Measurements from ENCODE around the gene POLD2.
"Not testable (repeated sequence)": the region's sequence is repeated elsewhere in the genome, so short reads cannot be mapped to it uniquely, and the experiment has no call there.

Gene POLD2

GRCh38 chr7:44123190-44124003 lies at the start of gene POLD2:
TSS of gene POLD2 (minus strand) at chr7:44123548. CDS start at chr7:44122053, 1,495 bp downstream.
- peak; percentile 96 to 99 (median 99) for DNase-seq

DNA sequence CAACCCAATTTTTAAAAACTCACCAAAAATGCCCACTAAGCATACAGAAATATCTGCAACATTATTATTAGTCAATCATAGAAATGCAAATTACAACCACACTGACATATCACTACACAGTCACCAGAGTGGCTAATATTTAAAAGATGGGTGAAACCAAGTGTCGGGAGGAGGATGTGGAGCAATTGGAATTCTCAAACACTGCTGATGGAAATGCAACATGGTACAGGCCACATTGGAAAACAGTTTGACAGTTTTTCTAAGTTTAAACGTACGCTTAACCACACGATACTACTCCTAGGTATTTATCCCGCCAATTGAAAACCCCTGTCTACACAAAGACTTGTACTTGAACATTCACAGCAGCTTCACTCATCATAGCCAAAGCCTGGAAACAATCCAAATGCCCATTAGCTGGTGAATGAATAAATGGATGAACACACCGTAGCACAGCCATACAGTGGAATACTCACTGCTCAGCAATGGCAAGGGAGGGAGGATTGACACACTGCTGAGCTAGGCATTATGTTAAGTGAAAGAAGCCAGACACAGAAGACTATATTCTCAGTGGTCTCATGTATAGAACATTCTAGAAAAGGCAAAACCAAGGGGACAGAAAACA lies 49.6 kb upstream of the POLD2 start:
- DNase-seq, result peak in 2 of 3 experiments; percentile 42 to 78

DNA sequence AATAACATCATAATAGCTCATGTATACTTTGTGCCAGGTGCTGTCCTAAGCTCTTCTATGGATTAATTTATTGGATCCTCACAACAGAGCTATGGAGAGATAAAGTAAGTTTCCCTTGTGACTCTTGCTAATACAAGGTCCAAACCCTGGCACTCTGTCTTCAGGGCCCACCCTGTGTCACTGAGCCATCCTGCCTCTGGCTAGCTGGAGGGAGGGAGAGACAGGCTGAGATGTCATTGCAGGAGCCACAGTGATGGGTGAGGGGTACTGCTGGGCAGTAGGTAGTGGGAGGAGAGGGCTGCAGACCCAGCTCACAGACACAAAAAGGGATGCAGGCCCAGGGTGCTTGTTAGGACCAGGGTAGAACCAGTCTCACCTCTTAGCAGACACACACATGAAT lies 49.0 kb upstream of the POLD2 start:
- no peak for DNase-seq

DNA sequence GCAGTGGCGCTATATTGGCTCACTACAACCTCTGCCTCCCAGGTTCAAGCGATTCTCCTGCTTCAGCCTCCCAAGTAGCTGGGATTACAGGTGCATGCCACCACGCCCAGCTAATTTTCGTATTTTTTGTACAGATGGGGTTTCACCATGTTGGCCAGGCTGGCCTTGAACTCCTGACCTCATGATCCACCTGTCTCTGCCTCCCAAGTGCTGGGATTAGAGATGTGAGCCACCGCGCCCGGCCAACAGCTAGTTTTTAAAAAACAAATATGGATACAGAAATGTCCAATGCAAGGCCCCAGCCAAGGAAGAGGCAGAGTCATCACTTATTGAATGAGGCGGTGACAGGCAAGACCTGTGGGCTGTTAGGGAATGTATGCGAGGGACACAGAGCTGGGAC lies 48.6 kb upstream of the POLD2 start:
- not testable (repeated sequence) for DNase-seq

- DNase-seq, result no peak
Measured at GRCh38 chr7:44167920-44168319, 44.6 kb upstream of the POLD2 start.

GRCh38 chr7:44163591-44163990 lies 40.2 kb upstream of the POLD2 start:
- peak in 1 of 3 experiments; percentile 29 for DNase-seq

- no peak for DNase-seq
Measured at GRCh38 chr7:44162785-44163395, 39.5 kb upstream of the POLD2 start.

DNA sequence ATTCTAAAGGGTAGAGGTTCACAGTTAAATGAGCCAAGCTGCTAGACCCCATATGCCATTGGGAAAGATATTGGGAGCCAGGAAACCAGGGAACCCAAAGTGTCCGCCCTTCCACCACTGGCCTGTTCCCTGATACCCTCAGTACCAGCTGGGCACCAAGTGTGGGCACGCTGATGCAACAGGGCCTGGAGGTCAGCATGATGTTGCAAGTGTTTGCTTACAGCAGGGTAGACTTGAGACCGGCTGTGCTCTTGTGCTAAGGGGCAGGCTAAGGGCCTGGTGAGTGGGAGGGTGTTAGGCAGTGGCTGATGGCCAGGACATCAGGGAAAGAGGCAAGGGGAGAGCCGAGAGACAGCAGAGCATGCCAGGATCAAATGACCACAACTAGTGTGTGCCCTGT lies 38.8 kb upstream of the POLD2 start:
- no peak for DNase-seq

GRCh38 chr7:44161371-44161770 lies 38.0 kb upstream of the POLD2 start:
- DNase-seq, result no peak

- DNase-seq, result no peak
Measured at GRCh38 chr7:44159824-44160630, 36.7 kb upstream of the POLD2 start.

DNA sequence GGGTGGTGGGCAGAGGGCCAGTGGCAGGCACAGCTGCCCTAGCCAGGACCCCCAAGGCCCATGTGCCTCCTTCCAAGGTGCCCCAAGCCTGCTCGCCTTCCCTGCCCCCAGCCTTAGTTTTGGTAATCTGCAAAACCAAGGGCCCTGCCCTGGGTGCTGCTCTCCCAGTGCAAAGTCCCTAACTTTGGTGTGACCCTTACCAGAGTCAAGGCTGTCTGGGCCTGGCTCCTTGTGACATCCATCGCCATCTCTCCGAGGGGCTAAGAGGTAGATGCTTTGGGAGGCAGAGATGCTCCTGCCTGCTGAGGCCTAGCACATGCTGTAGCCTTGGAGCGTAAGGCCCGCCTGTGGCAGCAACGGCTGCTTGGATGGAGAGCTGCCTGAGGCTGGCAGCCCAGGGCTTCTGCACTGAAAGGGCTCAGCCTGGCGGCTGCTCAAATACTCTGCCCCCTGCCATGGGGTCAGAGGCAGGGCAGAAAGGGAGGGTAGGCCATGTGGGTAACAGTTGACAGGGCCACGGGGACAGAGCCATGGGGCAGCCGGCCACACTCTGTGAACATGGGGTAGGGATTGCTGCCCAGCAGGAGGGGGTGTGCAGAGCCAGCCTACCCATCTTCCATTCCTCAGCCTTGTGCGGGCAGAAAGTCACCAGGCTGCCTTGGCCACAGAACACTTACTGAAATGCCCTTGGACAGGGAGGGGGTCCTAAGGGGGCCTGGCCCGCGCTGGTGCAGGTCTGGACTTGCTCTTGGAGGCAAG lies 35.7 kb upstream of the POLD2 start:
- no peak for DNase-seq

GRCh38 chr7:44158096-44158872 lies 34.9 kb upstream of the POLD2 start:
- no peak for DNase-seq

- peak in 2 of 3 experiments; percentile 14 to 54 for DNase-seq
Measured at GRCh38 chr7:44157116-44158080, 34.0 kb upstream of the POLD2 start.

- no peak for DNase-seq
Measured at GRCh38 chr7:44156453-44157010, 33.2 kb upstream of the POLD2 start.

- no peak for DNase-seq
Measured at GRCh38 chr7:44155191-44156185, 32.1 kb upstream of the POLD2 start.

DNA sequence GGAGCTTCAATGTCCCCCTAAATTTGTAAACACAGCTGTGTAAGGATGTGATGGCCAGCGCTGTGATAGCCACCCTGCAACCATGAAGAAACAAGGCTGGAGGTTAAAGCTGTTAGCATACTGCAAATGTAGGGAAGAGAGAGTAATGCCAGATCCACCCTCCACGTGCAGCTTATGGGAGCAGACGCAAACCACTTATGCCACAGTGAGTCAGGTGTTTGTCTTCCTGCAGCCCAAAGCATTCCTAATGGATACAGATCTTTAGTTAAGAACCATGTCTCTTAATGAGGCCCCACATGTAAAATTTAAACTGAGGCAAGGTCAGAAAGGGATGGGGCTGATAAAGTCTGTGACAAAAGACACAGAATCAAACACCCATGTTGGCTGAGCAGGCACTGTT lies 31.4 kb upstream of the POLD2 start:
- no peak for DNase-seq

- no peak for DNase-seq
Measured at GRCh38 chr7:44153948-44154335, 30.6 kb upstream of the POLD2 start.
